ENCODE measurements around the gene SHISAL1.
"Not testable (repeated sequence)": the region's sequence is repeated elsewhere in the genome, so short reads cannot be mapped to it uniquely, and the experiment has no call there.

SHISAL1 gene

GRCh38 chr22:44328326-44328725 lies 15.6 kb upstream of the SHISAL1 start:
- TF ChIP-seq CTCF (IDR thresholded peaks at IDR 0.05; ENCODE audit: low read depth, low read length), result no peak
- Histone ChIP-seq H3K36me3 (no peaks in the 10 kb centered on the region), H3K4me3 (ENCODE audit: low read depth, low read length) (no peak overlapping the region), H3K9me3 (no peaks in the 10 kb centered on the region), H3K4me1 (peaks cover 4% of the 10 kb centered on the region), H3K27me3 (peaks cover 43% of the 10 kb centered on the region)
- DNase-seq, result no peak

- Histone ChIP-seq H3K4me3 (ENCODE audit: low read depth, low read length) (peak overlapping the region; percentile 51), H3K36me3 (no peaks in the 10 kb centered on the region), H3K9me3 (no peaks in the 10 kb centered on the region), H3K4me1 (peaks cover 4% of the 10 kb centered on the region), H3K27me3 (peaks cover 27% of the 10 kb centered on the region)
- no peak for DNase-seq
- no peak for TF ChIP-seq CTCF (IDR thresholded peaks at IDR 0.05; ENCODE audit: low read depth, low read length)
These were observed 13.7 kb upstream of the SHISAL1 start for GRCh38 chr22:44326491-44326885.

GRCh38 chr22:44325718-44326490 lies 13.2 kb upstream of the SHISAL1 start:
- peaks cover 23% of the 10 kb centered on the region for H3K27me3 ChIP-seq
- no peaks in the 10 kb centered on the region for H3K9me3 ChIP-seq
- peak overlapping the region; percentile 51 for H3K4me3 ChIP-seq (ENCODE audit: low read depth, low read length)
- peak; percentile 40 for TF ChIP-seq CTCF (IDR thresholded peaks at IDR 0.05; ENCODE audit: low read depth, low read length)
- H3K36me3 ChIP-seq, result no peaks in the 10 kb centered on the region
- peaks cover 4% of the 10 kb centered on the region for H3K4me1 ChIP-seq
- no peak for DNase-seq

GRCh38 chr22:44323140-44323790 lies 10.5 kb upstream of the SHISAL1 start:
- H3K9me3 ChIP-seq; H3K4me3 ChIP-seq (ENCODE audit: low read depth, low read length); H3K27me3 ChIP-seq; H3K4me1 ChIP-seq; DNase-seq; H3K36me3 ChIP-seq: not testable (repeated sequence)

- no peak for DNase-seq
- Histone ChIP-seq H3K36me3 (no peaks in the 10 kb centered on the region), H3K9me3 (no peaks in the 10 kb centered on the region), H3K27me3 (no peaks in the 10 kb centered on the region), H3K4me3 (ENCODE audit: low read depth, low read length) (no peak overlapping the region), H3K4me1 (no peaks in the 10 kb centered on the region)
- no peak for TF ChIP-seq CTCF (IDR thresholded peaks at IDR 0.05; ENCODE audit: low read depth, low read length)
These were observed 6.9 kb upstream of the SHISAL1 start for GRCh38 chr22:44319685-44320084.

- Histone ChIP-seq H3K4me1 (no peaks in the 10 kb centered on the region), H3K4me3 (ENCODE audit: low read depth, low read length) (no peak overlapping the region), H3K27me3 (no peaks in the 10 kb centered on the region), H3K9me3 (no peaks in the 10 kb centered on the region), H3K36me3 (no peaks in the 10 kb centered on the region)
- TF ChIP-seq CTCF (IDR thresholded peaks at IDR 0.05; ENCODE audit: low read depth, low read length), result no peak
- DNase-seq, result no peak
These were observed 6.0 kb upstream of the SHISAL1 start for GRCh38 chr22:44318751-44319150.
